Measurements from ENCODE around the gene RNF11.

The RNF11 gene

DNA sequence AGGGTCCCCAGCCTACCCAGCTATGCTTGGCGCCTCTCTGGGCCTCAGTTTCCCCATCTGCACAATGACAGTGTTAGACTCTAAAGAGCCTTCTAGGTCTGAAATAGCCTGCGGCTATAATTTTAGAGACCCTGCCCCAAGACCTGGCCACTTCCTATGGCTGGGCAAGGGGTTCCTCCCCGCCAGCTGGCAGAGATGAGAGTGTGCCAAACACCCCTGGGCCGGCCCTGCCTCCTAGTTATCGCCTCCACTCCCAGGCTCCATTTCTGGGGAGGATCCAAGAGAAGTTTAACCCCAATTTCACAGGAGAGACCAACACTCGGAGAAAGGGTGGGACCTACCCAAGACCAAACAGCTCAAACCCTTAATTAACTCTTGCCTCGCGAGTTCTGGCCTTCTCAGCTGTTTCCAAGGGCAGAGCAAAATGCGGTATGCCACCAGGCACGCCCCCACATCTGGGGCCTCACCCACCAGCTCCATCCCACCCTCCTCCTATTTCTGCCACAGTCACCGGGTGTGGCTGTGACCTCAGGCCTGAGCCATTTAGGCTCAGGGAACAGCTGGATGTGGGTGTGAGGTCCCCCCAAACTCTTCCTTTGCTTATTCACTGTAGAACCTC, 58.6 kb downstream of the RNF11 start:
- no peak for DNase-seq (ENCODE audit: low read depth in 2 of 3, low spot score in 2 of 3)

- DNase-seq (ENCODE audit: low read depth in 2 of 3, low spot score in 2 of 3): no peak
Observed at GRCh38 chr1:51295926-51296325, 59.9 kb downstream of the RNF11 start.

- DNase-seq (ENCODE audit: low read depth in 2 of 3, low spot score in 2 of 3): peak; percentile 57 to 73 (median 62)
Observed at GRCh38 chr1:51296383-51297357, 60.6 kb downstream of the RNF11 start.

- no peak for DNase-seq (ENCODE audit: low read depth in 2 of 3, low spot score in 2 of 3)
Observed at GRCh38 chr1:51297401-51298321, 61.6 kb downstream of the RNF11 start.

DNA sequence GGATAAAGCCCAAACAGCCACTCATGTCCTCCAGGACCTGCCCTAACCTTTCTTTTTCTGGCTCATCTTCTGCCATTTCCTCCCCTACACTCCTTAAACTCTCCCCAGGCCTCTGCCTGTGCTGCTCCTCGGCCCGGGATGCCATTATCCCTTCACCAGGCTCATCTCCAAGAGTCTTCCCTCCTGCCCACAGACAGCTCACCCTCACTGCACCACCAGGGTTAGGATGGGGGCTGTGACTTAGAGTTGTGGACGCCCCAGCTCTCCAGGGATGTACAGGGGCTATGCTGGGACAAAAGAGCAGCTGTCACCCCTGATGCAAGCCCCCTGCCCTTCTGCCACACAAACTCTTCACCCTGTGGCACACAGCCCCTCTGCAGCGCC, 62.2 kb downstream of the RNF11 start:
- DNase-seq (ENCODE audit: low read depth in 2 of 3, low spot score in 2 of 3): no peak

GRCh38 chr1:51299185-51299885, 63.3 kb downstream of the RNF11 start:
- no peak for DNase-seq (ENCODE audit: low read depth in 2 of 3, low spot score in 2 of 3)

GRCh38 chr1:51299981-51300670, 64.1 kb downstream of the RNF11 start:
- no peak for DNase-seq (ENCODE audit: low read depth in 2 of 3, low spot score in 2 of 3)

- no peak for DNase-seq (ENCODE audit: low read depth in 2 of 3, low spot score in 2 of 3)
Observed at GRCh38 chr1:51301152-51301843, 65.2 kb downstream of the RNF11 start.

DNA sequence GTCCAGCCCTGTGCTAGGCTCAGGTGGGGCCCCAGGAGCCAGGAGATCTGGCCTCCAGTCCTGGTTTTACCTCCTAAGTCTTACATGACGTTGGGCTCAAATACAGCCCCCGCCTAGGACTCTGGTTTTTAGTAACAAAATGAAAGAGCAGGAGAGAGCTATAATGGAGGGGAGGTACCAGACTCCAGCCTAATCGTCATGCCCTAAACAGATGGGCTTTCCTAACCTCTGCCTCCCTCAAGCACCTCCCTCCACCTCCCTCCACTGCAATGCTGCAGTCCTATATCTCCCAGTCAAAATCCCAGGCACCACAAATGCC, 65.7 kb downstream of the RNF11 start:
- DNase-seq (ENCODE audit: low read depth in 2 of 3, low spot score in 2 of 3): no peak

DNA sequence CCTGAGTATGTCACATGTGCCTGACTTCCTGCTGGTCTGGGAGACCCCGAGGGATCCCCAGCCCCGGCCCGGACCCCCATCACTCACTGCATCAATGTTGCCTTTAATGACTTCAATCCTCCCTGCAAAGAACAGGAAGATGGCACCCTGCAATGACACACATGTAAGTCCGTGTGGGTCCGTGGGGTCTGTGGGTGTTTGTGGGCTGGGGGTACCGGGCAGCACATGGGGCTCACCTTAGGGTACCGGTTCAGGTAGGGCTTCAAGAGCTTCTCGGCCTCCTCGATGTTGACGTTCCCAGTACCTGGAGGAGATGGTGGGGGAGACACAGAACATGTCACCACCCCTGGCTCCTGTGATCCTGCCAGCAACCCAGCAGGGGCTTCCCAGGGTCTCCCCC, 66.2 kb downstream of the RNF11 start:
- DNase-seq (ENCODE audit: low read depth in 2 of 3, low spot score in 2 of 3): no peak

DNA sequence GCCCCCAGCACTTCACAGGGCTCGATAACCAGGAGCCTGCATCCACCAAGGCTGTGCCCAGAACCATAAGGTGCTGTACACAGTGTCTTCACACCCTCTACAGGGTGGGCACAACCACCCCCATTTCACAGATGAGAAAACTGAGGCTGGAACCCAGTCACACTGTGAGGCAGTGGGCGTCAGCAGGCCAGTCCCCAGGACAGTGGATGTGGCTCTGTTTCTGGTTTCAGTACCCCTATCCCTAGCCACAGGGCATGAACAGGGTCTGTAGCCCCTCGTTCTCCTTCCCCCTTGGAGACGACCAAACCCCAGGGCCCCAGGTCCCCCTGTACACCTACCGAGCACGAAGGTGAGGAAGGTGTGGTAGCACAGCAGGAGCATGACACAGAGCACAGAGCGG, 66.7 kb downstream of the RNF11 start:
- DNase-seq (ENCODE audit: low read depth in 2 of 3, low spot score in 2 of 3): no peak

DNA sequence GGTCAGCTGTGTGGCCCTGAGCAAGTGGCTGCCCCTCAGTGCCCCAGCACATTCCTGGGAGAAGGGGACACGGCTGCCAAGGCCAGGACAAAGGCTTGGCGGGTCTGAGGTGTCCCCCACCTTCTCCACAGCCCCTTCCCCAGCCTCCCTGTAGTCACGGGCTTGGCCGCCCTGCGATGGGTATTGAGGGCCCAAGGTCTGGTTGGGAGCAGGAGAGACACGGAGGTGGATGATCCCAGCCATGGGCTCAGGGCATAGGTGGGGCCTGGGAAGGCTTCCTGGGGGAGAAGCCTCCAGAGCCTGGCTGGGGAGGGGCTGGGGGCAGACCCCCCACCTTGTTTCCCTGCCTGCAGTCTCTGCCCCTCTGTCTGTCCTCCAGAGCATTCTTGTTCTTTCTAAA, 67.2 kb downstream of the RNF11 start:
- DNase-seq (ENCODE audit: low read depth in 2 of 3, low spot score in 2 of 3): no peak

DNA sequence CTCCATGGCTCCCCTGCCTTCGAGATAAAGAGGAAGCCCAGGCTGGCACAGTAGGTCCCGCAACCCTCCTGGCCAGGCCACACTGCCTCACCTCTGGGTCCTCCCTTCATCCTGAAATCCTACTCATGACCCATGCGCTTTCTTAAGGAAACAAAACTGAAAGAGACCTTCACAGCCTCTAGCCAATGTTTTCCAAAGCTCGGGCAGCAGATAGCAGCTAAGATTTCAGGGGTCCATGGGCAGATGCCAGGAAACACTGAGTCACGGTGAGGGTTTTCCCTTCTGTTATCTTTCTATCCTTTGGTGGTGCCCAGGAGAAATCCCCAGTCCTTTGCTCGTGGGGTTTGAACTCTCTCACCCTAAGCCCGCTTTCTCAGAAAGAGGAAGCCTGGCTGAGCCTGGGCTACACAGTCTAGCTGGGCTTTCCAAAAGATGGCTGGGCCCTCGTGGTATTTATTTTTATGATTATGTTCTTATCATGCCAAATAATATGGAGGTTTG, 67.7 kb downstream of the RNF11 start:
- DNase-seq (ENCODE audit: low read depth in 2 of 3, low spot score in 2 of 3): peak in 1 of 3 experiments; percentile 24

DNA sequence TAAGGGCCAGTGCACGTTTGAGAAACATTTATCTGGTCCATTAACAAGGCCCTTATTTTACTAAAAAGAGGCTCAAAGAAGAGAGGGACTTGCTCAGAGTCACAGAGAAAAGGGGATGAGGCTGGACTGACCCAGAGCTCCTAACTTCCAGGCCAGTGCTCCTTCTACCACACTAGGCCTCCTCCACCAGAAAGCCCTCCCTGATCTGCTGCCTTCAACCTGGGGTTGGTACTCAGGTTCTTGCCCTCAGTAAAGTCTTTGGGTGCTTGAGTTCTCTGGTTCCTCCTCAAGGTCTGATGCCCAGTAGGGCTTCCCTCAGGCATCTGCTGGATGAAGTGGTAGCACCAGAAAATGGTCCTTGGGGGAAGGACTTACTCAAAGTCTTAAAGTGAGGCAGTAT, 68.3 kb downstream of the RNF11 start:
- DNase-seq (ENCODE audit: low read depth in 2 of 3, low spot score in 2 of 3): no peak

DNA sequence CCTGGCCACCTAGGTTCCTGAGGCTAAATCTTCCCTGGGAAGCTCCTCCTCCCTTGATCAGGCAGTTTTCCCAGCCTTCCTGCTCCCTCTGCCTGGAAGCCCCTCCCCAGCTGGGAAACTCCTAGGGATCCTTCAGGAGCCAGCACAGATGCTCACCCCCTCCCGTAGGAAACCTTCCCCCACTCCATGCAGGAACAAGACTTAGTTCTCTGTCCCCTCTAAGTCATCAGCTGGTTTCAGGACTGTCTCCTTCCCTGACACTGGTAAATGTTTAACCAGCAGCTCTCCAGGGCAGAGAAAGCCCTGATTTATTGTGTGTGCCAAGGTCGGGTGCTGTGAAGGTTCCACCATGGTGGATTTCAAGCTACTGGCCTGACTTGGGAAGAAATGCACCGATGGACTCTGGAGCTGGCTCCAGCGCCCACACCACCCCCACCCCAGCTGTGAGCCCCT, 69.3 kb downstream of the RNF11 start:
- no peak for DNase-seq (ENCODE audit: low read depth in 2 of 3, low spot score in 2 of 3)

DNA sequence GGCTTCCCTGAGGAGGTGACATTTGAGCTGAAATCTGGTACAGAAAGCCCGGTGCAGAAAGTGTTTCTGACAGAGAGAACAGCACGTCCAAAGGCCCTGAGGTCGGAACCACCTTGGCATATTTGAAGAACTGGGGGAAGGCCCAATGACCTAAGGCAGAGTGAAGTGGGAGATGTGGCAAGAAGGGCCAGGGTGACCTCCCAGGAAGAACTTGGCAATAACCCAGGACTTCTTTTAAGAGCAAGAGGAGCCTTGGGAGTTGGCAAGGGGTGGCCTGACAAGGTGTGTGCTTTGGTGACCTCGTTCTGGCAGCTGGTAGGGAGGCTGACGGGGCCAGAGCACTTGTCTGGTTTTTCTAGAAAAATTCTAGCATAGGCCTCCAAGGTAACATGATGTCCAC, 70.9 kb downstream of the RNF11 start:
- DNase-seq (ENCODE audit: low read depth in 2 of 3, low spot score in 2 of 3): no peak

DNA sequence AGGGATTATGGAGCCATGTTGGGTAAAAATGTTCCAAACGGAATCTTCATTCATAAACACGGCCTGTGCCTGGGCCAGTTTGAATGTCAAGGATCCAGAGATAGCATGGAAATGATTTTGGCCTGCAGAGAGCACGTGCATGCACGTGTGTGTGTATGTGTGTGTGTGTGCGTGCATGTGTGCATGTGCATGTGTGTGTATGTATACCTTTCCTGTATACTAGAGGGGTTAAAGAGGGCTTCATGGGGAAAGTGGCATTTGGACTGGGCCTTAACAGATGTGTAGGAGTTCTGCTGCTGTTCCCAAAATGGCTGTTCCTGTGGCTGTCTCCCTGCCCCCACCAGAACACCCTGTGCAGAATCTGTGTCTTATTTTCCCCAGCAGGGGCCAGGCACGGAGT, 72.6 kb downstream of the RNF11 start:
- DNase-seq (ENCODE audit: low read depth in 2 of 3, low spot score in 2 of 3): no peak

GRCh38 chr1:51309291-51309690, 73.2 kb downstream of the RNF11 start:
- no peak for DNase-seq (ENCODE audit: low read depth in 2 of 3, low spot score in 2 of 3)

DNA sequence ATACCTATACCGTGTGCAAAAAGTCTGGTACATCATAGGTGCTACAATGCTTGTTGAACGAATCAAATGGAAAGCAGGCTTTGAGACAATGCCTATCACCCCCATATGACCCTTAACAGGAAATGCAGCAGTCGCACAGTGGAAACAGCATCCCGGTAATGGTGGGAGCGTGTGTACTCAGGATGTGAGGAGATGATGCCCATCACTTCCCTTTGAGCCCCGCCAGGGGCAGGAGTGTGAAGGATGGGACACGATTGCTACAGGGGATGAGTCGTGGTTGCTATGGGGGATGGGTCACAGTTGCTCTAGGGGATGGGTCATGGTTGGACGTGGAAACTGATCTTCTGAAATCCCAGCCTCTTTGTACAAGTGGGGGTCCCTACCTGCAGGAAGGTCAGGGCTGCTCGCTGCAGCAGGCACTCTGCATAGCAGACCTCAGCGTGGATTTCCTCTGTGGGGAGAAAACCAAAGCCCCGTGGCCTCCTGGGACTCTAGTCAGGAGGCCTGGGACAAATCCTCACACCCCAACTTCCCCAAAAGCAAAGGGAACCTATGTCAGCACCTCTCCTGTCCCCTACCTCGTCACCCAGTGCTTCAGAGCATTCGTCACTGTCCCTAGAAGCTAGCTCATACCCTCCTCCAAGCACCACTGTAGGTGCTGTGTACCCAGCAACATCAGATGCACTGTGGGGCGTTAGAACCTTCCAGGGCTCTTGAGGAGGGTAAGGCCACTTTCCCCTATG, 75.0 kb downstream of the RNF11 start:
- DNase-seq (ENCODE audit: low read depth in 2 of 3, low spot score in 2 of 3): no peak
